ENCODE data around the gene GALNT6.

The GALNT6 gene

GRCh38 chr12:51370667-51371066 is 20.5 kb downstream of the GALNT6 start:
- Histone ChIP-seq H3K4me3 (IDR thresholded peaks at IDR 0.05; ENCODE audit: insufficient read depth, low read depth, low read length) (no peak overlapping the region), H3K27me3 (ENCODE audit: insufficient read depth, low read depth) (no peaks in the 10 kb centered on the region), H3K4me1 (ENCODE audit: low read depth, poor library complexity, severe bottlenecking) (peaks cover 25% of the 10 kb centered on the region), H3K9ac (no peak overlapping the region), H2AFZ (ENCODE audit: low read depth) (no peak overlapping the region), H3K27ac (no peak overlapping the region), H3K79me2 (ENCODE audit: insufficient read depth, low read depth) (no peaks in the 10 kb centered on the region), H3K4me2 (no peak overlapping the region), H4K20me1 (ENCODE audit: insufficient read depth) (no peaks in the 10 kb centered on the region), H3K36me3 (ENCODE audit: insufficient read depth) (no peaks in the 10 kb centered on the region)
- no peak for TF ChIP-seq CTCF (conservative IDR thresholded peaks at IDR 0.05; ENCODE audit: low read depth, low read length)

GRCh38 chr12:51369581-51369980 is 21.6 kb downstream of the GALNT6 start:
- no peak for TF ChIP-seq CTCF (conservative IDR thresholded peaks at IDR 0.05; ENCODE audit: low read depth, low read length)
- H3K4me2 ChIP-seq, result peak overlapping the region; percentile 59
- H3K9ac ChIP-seq, result no peak overlapping the region; the same call in 1 of the 2 replicates
- H3K27me3 ChIP-seq (ENCODE audit: insufficient read depth, low read depth), result no peaks in the 10 kb centered on the region
- peaks cover 25% of the 10 kb centered on the region for H3K4me1 ChIP-seq (ENCODE audit: low read depth, poor library complexity, severe bottlenecking)
- no peak overlapping the region for H3K4me3 ChIP-seq (IDR thresholded peaks at IDR 0.05; ENCODE audit: insufficient read depth, low read depth, low read length)
- H3K27ac ChIP-seq, result peak overlapping the region; percentile 49; the same call in 1 of the 2 replicates
- no peaks in the 10 kb centered on the region for H4K20me1 ChIP-seq (ENCODE audit: insufficient read depth)
- H2AFZ ChIP-seq (ENCODE audit: low read depth), result peak overlapping the region; percentile 59; the same call in 1 of the 2 replicates
- H3K36me3 ChIP-seq (ENCODE audit: insufficient read depth), result no peaks in the 10 kb centered on the region
- no peaks in the 10 kb centered on the region for H3K79me2 ChIP-seq (ENCODE audit: insufficient read depth, low read depth)

- H3K27ac ChIP-seq, result peak overlapping the region; percentile 49
- no peaks in the 10 kb centered on the region for H3K79me2 ChIP-seq (ENCODE audit: insufficient read depth, low read depth)
- no peaks in the 10 kb centered on the region for H3K27me3 ChIP-seq (ENCODE audit: insufficient read depth, low read depth)
- H3K9ac ChIP-seq, result peak overlapping the region; percentile 10; the same call in 1 of the 2 replicates
- peak overlapping the region; percentile 59 for H2AFZ ChIP-seq (ENCODE audit: low read depth)
- no peak overlapping the region for H3K4me3 ChIP-seq (IDR thresholded peaks at IDR 0.05; ENCODE audit: insufficient read depth, low read depth, low read length)
- no peak for TF ChIP-seq CTCF (conservative IDR thresholded peaks at IDR 0.05; ENCODE audit: low read depth, low read length)
- peaks cover 25% of the 10 kb centered on the region for H3K4me1 ChIP-seq (ENCODE audit: low read depth, poor library complexity, severe bottlenecking)
- H3K36me3 ChIP-seq (ENCODE audit: insufficient read depth), result no peaks in the 10 kb centered on the region
- peak overlapping the region; percentile 59 for H3K4me2 ChIP-seq
- H4K20me1 ChIP-seq (ENCODE audit: insufficient read depth), result no peaks in the 10 kb centered on the region
Measured at GRCh38 chr12:51368640-51369517, 22.3 kb downstream of the GALNT6 start.

GRCh38 chr12:51365276-51365675 is 25.9 kb downstream of the GALNT6 start:
- no peak overlapping the region for H2AFZ ChIP-seq (ENCODE audit: low read depth)
- H3K9ac ChIP-seq, result no peak overlapping the region
- H3K27me3 ChIP-seq (ENCODE audit: insufficient read depth, low read depth), result no peaks in the 10 kb centered on the region
- no peak overlapping the region for H3K4me2 ChIP-seq
- no peak overlapping the region for H3K4me3 ChIP-seq (IDR thresholded peaks at IDR 0.05; ENCODE audit: insufficient read depth, low read depth, low read length)
- no peaks in the 10 kb centered on the region for H3K79me2 ChIP-seq (ENCODE audit: insufficient read depth, low read depth)
- H3K27ac ChIP-seq, result no peak overlapping the region
- H3K36me3 ChIP-seq (ENCODE audit: insufficient read depth), result no peaks in the 10 kb centered on the region
- peaks cover 25% of the 10 kb centered on the region for H3K4me1 ChIP-seq (ENCODE audit: low read depth, poor library complexity, severe bottlenecking)
- H4K20me1 ChIP-seq (ENCODE audit: insufficient read depth), result no peaks in the 10 kb centered on the region
- no peak for TF ChIP-seq CTCF (conservative IDR thresholded peaks at IDR 0.05; ENCODE audit: low read depth, low read length)
